Fibroblast of skin of abdomen (primary cell): ENCODE measurements around the gene KAZN.

Source experiments
- DNase-seq: peaks from one replicate; pipeline ENCODE4 v3.0.0-alpha.2; 2013

Gene KAZN

GRCh38 chr1:14615549-14616218 lies 17.2 kb downstream of the KAZN start:
- DNase-seq = no peak

GRCh38 chr1:14616632-14617396 lies 18.3 kb downstream of the KAZN start:
- no peak for DNase-seq

- DNase-seq = no peak
Observed at GRCh38 chr1:14617791-14618190, 19.3 kb downstream of the KAZN start.

- no peak for DNase-seq
Observed at GRCh38 chr1:14620941-14621340, 22.5 kb downstream of the KAZN start.

- DNase-seq = no peak
Observed at GRCh38 chr1:14623090-14623489, 24.6 kb downstream of the KAZN start.

- DNase-seq = no peak
Observed at GRCh38 chr1:14624941-14625340, 26.5 kb downstream of the KAZN start.

- no peak for DNase-seq
Observed at GRCh38 chr1:14625572-14625971, 27.1 kb downstream of the KAZN start.

GRCh38 chr1:14625996-14626395 lies 27.5 kb downstream of the KAZN start:
- DNase-seq = no peak

- no peak for DNase-seq
Observed at GRCh38 chr1:14626869-14627607, 28.6 kb downstream of the KAZN start.

GRCh38 chr1:14627608-14628489 lies 29.4 kb downstream of the KAZN start:
- DNase-seq = no peak

GRCh38 chr1:14629363-14630014 lies 31.0 kb downstream of the KAZN start:
- DNase-seq = no peak

- no peak for DNase-seq
Observed at GRCh38 chr1:14630986-14631385, 32.5 kb downstream of the KAZN start.

GRCh38 chr1:14631421-14631820 lies 32.9 kb downstream of the KAZN start:
- no peak for DNase-seq

- no peak for DNase-seq
Observed at GRCh38 chr1:14634486-14634885, 36.0 kb downstream of the KAZN start.

GRCh38 chr1:14635421-14635820 lies 36.9 kb downstream of the KAZN start:
- DNase-seq = no peak

- DNase-seq = no peak
Observed at GRCh38 chr1:14636897-14637632, 38.6 kb downstream of the KAZN start.

- no peak for DNase-seq
Observed at GRCh38 chr1:14639291-14640050, 41.0 kb downstream of the KAZN start.

GRCh38 chr1:14642712-14643111 lies 44.2 kb downstream of the KAZN start:
- DNase-seq = no peak

GRCh38 chr1:14646973-14647372 lies 48.5 kb downstream of the KAZN start:
- no peak for DNase-seq

GRCh38 chr1:14647777-14648176 lies 49.3 kb downstream of the KAZN start:
- no peak for DNase-seq

- no peak for DNase-seq
Observed at GRCh38 chr1:14648391-14648790, 49.9 kb downstream of the KAZN start.
